ENCODE measurements around the gene GRAMD1B. TPM values are rescaled to one million over a fixed set of nuclear protein-coding genes. Genes with fewer than 3 reads are reported as not detected.

The GRAMD1B gene
- polyA plus RNA-seq, 2 of the 4 experiments (the other 2 are of a cell fraction) = 55.5 to 108 TPM

- WGBS (ENCODE audit: missing lambda C conversion rate) = 91% methylated on average over 8 of the region's 8 CpGs
- TF ChIP-seq CTCF (IDR thresholded peaks at IDR 0.05) (no peak), SMC3 (IDR thresholded peaks at IDR 0.05) (no peak), ELK1 (IDR thresholded peaks at IDR 0.05; ENCODE audit: low read depth, low read length) (no peak)
- ATAC-seq (no peak), FAIRE-seq (no peak), DNase-seq (ENCODE audit: low read depth in 1 of 2, low spot score in 1 of 2) (no peak)
- Histone ChIP-seq H3K4me2 (no peak overlapping the region), H3K9me3 (no peaks in the 10 kb centered on the region), H3K27ac (no peak overlapping the region), H3K4me1 (peaks cover 35% of the 10 kb centered on the region), H3K4me3 (no peak overlapping the region)
- ChIA-PET CTCF (interaction anchor here (0.9 to 4.1 kb wide), 4 partner anchors 10 to 223 kb away, joined by 3 to 24 read pairs (median 5); no protein-coding TSS in a partner anchor), POLR2A (no interaction called here)
Observed at GRCh38 chr11:123484448-123484847, 54.4 kb downstream of the GRAMD1B start.

- H3K4me1 ChIP-seq = peaks cover 24% of the 10 kb centered on the region
- no peak overlapping the region for H3K4me3 ChIP-seq
- TF ChIP-seq HEYL (CRISPR knock-in tag; IDR thresholded peaks at IDR 0.05) = no peak
- TF ChIP-seq GATA3 (IDR thresholded peaks at IDR 0.05; ENCODE audit: borderline replicate concordance) = no peak
- no peak for TF ChIP-seq MAX (IDR thresholded peaks at IDR 0.05)
- TF ChIP-seq ATOH8 (CRISPR knock-in tag; IDR thresholded peaks at IDR 0.05; ENCODE audit: low read depth) = no peak
- TF ChIP-seq EP300 (IDR thresholded peaks at IDR 0.05) = no peak
- TF ChIP-seq REST (IDR thresholded peaks at IDR 0.05) = no peak
- no peak for TF ChIP-seq EHF (CRISPR knock-in tag; IDR thresholded peaks at IDR 0.05)
- TF ChIP-seq SMC3 (IDR thresholded peaks at IDR 0.05) = no peak
- DNase-seq (ENCODE audit: low read depth in 1 of 2, low spot score in 1 of 2) (no peak), ATAC-seq (no peak), FAIRE-seq (no peak)
- H3K9me3 ChIP-seq = no peaks in the 10 kb centered on the region
- CTCF ChIA-PET = interaction anchor here (0.6 to 2.9 kb wide), 4 partner anchors 9 to 444 kb away, joined by 3 to 18 read pairs (median 7); no protein-coding TSS in a partner anchor
- no peak overlapping the region for H3K4me2 ChIP-seq
- POLR2A ChIA-PET = no interaction called here
- H3K27ac ChIP-seq = no peak overlapping the region; a peak in 1 of 6 replicates
- WGBS (ENCODE audit: missing lambda C conversion rate) = 84% methylated on average over 8 of the region's 8 CpGs
Observed at GRCh38 chr11:123487157-123487744, 57.2 kb downstream of the GRAMD1B start.

- Histone ChIP-seq H3K4me2 (no peak overlapping the region), H3K4me1 (peaks cover 32% of the 10 kb centered on the region), H3K27ac (no peak overlapping the region), H3K4me3 (no peak overlapping the region), H3K9me3 (no peaks in the 10 kb centered on the region)
- CTCF ChIA-PET = interaction anchor here (1.0 to 2.9 kb wide), 4 partner anchors 20 to 189 kb away, joined by 3 to 16 read pairs (median 4); no protein-coding TSS in a partner anchor
- FAIRE-seq = no peak
- no peak for ATAC-seq
- WGBS (ENCODE audit: missing lambda C conversion rate) = 91% methylated on average over 2 of the region's 2 CpGs
- no peak for TF ChIP-seq HOXB5 (CRISPR knock-in tag; IDR thresholded peaks at IDR 0.05)
- no peak for DNase-seq (ENCODE audit: low read depth in 1 of 2, low spot score in 1 of 2)
- POLR2A ChIA-PET = no interaction called here
Observed at GRCh38 chr11:123490527-123490926, 60.5 kb downstream of the GRAMD1B start.
